Fibroblast of lung (primary cell): ENCODE data around the gene PER2. TPM values are rescaled to one million over a fixed set of nuclear protein-coding genes. Genes with fewer than 3 reads are reported as not detected.

ENCODE experiments used
- DNase-seq, 2 donors: peaks; one replicate each; pipeline versions ENCODE4 v3.0.0 to v3.0.0-alpha.2; 2010; ENCODE audit warnings: low read depth in 2 of 2
- H2AFZ ChIP-seq: 2 replicates; pipeline ENCODE4 v1.5.1; 2012; ENCODE audit warnings: low read length, control low read depth, inconsistent platforms
- H3K27ac ChIP-seq: 2 replicates; pipeline ENCODE4 v1.5.1; 2011; ENCODE audit warnings: low read length, control low read depth; ENCODE audit not compliant: insufficient read depth
- H3K27me3 ChIP-seq: 2 replicates; pipeline ENCODE4 v1.5.1; 2011; ENCODE audit warnings: mild to moderate bottlenecking, low read length; ENCODE audit not compliant: control insufficient read depth, insufficient read depth
- H3K36me3 ChIP-seq: 2 replicates; pipeline ENCODE4 v1.5.1; 2011; ENCODE audit warnings: low read length; ENCODE audit not compliant: control insufficient read depth, insufficient read depth
- H3K4me1 ChIP-seq: 2 replicates; pipeline ENCODE4 v1.5.1; 2011; ENCODE audit warnings: low read length; ENCODE audit not compliant: control insufficient read depth, insufficient read depth; ENCODE audit errors: extremely low read depth
- H3K4me2 ChIP-seq: 2 replicates; pipeline ENCODE4 v1.5.1; 2011; ENCODE audit warnings: low read length, control low read depth; ENCODE audit not compliant: insufficient read depth; ENCODE audit errors: extremely low read depth
- H3K4me3 ChIP-seq, 4 experiments: fragments of 200-600 bp in 1 of 4; sonication (generic) in 1 of 4; replicated peaks in 1 of 4; 2 replicates each; pipeline ENCODE4 v1.5.1; 2011 to 2016; ENCODE audit warnings: low read length in 4 of 4, low read depth in 3 of 4, mild to moderate bottlenecking in 3 of 4, control low read depth in 2 of 4, inconsistent platforms in 1 of 4, mixed read lengths in 1 of 4; ENCODE audit not compliant: insufficient read depth in 1 of 4; ENCODE audit errors: control extremely low read depth in 1 of 4
- H3K79me2 ChIP-seq: 2 replicates; pipeline ENCODE4 v1.5.1; 2012; ENCODE audit warnings: mild to moderate bottlenecking, low read length, inconsistent platforms; ENCODE audit not compliant: control insufficient read depth, insufficient read depth
- H3K9ac ChIP-seq: 2 replicates; pipeline ENCODE4 v1.5.1; 2011; ENCODE audit warnings: mild to moderate bottlenecking, low read length, control low read depth; ENCODE audit not compliant: insufficient read depth
- H3K9me3 ChIP-seq: 2 replicates; pipeline ENCODE4 v1.5.1; 2012; ENCODE audit warnings: low read depth, low read length; ENCODE audit not compliant: control insufficient read depth, insufficient read depth
- H4K20me1 ChIP-seq: 2 replicates; pipeline ENCODE4 v1.5.1; 2011; ENCODE audit warnings: low read length; ENCODE audit not compliant: control insufficient read depth, insufficient read depth; ENCODE audit errors: extremely low read depth
- CTCF ChIP-seq, 2 donors: IDR thresholded peaks in 1 of 2; conservative IDR thresholded peaks in 1 of 2; 1 replicate in 1 of 2; 2 replicates in 1 of 2; pipeline ENCODE4 v1.5.1; 2011 to 2012; ENCODE audit warnings: low read length in 2 of 2, control low read depth in 1 of 2, inconsistent platforms in 1 of 2, low read depth in 1 of 2, mild to moderate bottlenecking in 1 of 2
- EZH2 ChIP-seq: IDR thresholded peaks from 2 replicates; pipeline ENCODE4 v1.5.1; 2012; ENCODE audit warnings: low read length, control low read depth, mild to moderate bottlenecking; ENCODE audit errors: missing control alignments
- polyA plus RNA-seq, 2 donors: library from polyadenylated mRNA; depleted of rRNA in 1 of 2; stranded (reverse) in 1 of 2; unstranded in 1 of 2; fragments of >200 nt; gene quantifications; 2 replicates each; pipeline ENCODE4 v1.2.1, GENCODE V29; 2011 to 2012; ENCODE audit warnings: missing spikeins in 1 of 2
- total RNA-seq: library from RNA; depleted of rRNA; stranded (reverse); fragments of >200 nt; gene quantifications from 2 replicates; pipeline ENCODE4 v1.2.1, GENCODE V29; 2014

Gene PER2
- total and polyA plus RNA-seq, 2 donors (not counting 1 experiment from before 2014, with no cell fraction given) = 1.9 to 4.6 TPM

- H3K4me2 ChIP-seq = no peak overlapping the region
- H3K79me2 ChIP-seq = peaks cover 7% of the 10 kb centered on the region
- H3K9me3 ChIP-seq = no peaks in the 10 kb centered on the region
These were observed 33.6 kb upstream of the PER2 start for GRCh38 chr2:238322001-238322411.

GRCh38 chr2:238321467-238321866 is 33.1 kb upstream of the PER2 start:
- Histone ChIP-seq H2AFZ (no peak overlapping the region), H3K9me3 (no peaks in the 10 kb centered on the region), H3K27me3 (no peaks in the 10 kb centered on the region), H3K9ac (peak overlapping the region; percentile 67), H3K27ac (no peak overlapping the region), H3K4me3 (peak overlapping the region; percentile 63 to 72 (median 68)), H3K4me2 (peak overlapping the region; percentile 93), H3K36me3 (no peaks in the 10 kb centered on the region), H4K20me1 (no peaks in the 10 kb centered on the region), H3K4me1 (peaks cover 9% of the 10 kb centered on the region), H3K79me2 (peaks cover 7% of the 10 kb centered on the region)
- TF ChIP-seq EZH2 = no peak
- no peak for DNase-seq

More at GRCh38 chr2:238322001-238322411, 33.6 kb upstream of the PER2 start:
- Histone ChIP-seq H3K9ac (no peak overlapping the region), H2AFZ (no peak overlapping the region), H3K4me3 (no peak overlapping the region), H3K36me3 (peaks cover 2% of the 10 kb centered on the region), H3K4me1 (peaks cover 9% of the 10 kb centered on the region), H3K27me3 (no peaks in the 10 kb centered on the region), H4K20me1 (no peaks in the 10 kb centered on the region), H3K27ac (no peak overlapping the region)
- TF ChIP-seq EZH2 (no peak), CTCF (conservative IDR thresholded peaks at IDR 0.05 in 1 of 2, IDR thresholded peaks at IDR 0.05 in 1 of 2; ENCODE audit: low read depth in 1 of 2, low read length in 2 of 2) (no peak)
- DNase-seq = no peak

- Histone ChIP-seq H3K36me3 (no peaks in the 10 kb centered on the region), H3K9ac (peak overlapping the region; percentile 67), H2AFZ (peak overlapping the region; percentile 54), H3K27ac (peak overlapping the region; percentile 14), H3K4me2 (peak overlapping the region; percentile 93), H3K79me2 (peaks cover 7% of the 10 kb centered on the region), H3K4me1 (peaks cover 9% of the 10 kb centered on the region), H3K27me3 (no peaks in the 10 kb centered on the region), H3K9me3 (no peaks in the 10 kb centered on the region), H4K20me1 (no peaks in the 10 kb centered on the region), H3K4me3 (peak overlapping the region; percentile 63 to 72 (median 68))
- peak; percentile 8 to 15 for DNase-seq
- TF ChIP-seq CTCF (conservative IDR thresholded peaks at IDR 0.05 in 1 of 2, IDR thresholded peaks at IDR 0.05 in 1 of 2; ENCODE audit: low read depth in 1 of 2, low read length in 2 of 2) (no peak), EZH2 (no peak)
These were observed 32.4 kb upstream of the PER2 start for GRCh38 chr2:238320648-238321281.
